Epithelial cell of prostate (primary cell): Measurements from ENCODE around the gene RABGAP1L.
"Not testable (repeated sequence)": the region's sequence is repeated elsewhere in the genome, so short reads cannot be mapped to it uniquely, and the experiment has no call there.

Experiments
- DNase-seq: peaks from one replicate; pipeline ENCODE4 v3.0.0-alpha.2; 2011; ENCODE audit warnings: low read depth, low spot score
- H3K27ac ChIP-seq: fragments of 450-650 bp; 2 replicates; pipeline ENCODE4 v1.5.1; 2017; ENCODE audit warnings: mild to moderate bottlenecking

The RABGAP1L gene

GRCh38 chr1:175023922-175024242, 864.6 kb downstream of the RABGAP1L start:
- DNase-seq: not testable (repeated sequence)
- peak overlapping the region; percentile 69 for H3K27ac ChIP-seq

GRCh38 chr1:175024773-175025172, 865.5 kb downstream of the RABGAP1L start:
- no peak for DNase-seq
- no peak overlapping the region for H3K27ac ChIP-seq

GRCh38 chr1:175033953-175034352, 874.6 kb downstream of the RABGAP1L start:
- H3K27ac ChIP-seq: no peak overlapping the region
- no peak for DNase-seq

GRCh38 chr1:175034775-175035174, 875.5 kb downstream of the RABGAP1L start:
- no peak overlapping the region for H3K27ac ChIP-seq
- no peak for DNase-seq

GRCh38 chr1:175035865-175036264, 876.5 kb downstream of the RABGAP1L start:
- DNase-seq: no peak
- H3K27ac ChIP-seq: no peak overlapping the region

- no peak overlapping the region for H3K27ac ChIP-seq
- DNase-seq: no peak
Measured at GRCh38 chr1:175036476-175036875, 877.2 kb downstream of the RABGAP1L start.

GRCh38 chr1:175037416-175037815, 878.1 kb downstream of the RABGAP1L start:
- no peak for DNase-seq
- H3K27ac ChIP-seq: no peak overlapping the region

GRCh38 chr1:175040324-175040879, 881.1 kb downstream of the RABGAP1L start:
- no peak for DNase-seq
- H3K27ac ChIP-seq: no peak overlapping the region

- no peak for DNase-seq
- H3K27ac ChIP-seq: no peak overlapping the region
Measured at GRCh38 chr1:175042650-175043049, 883.3 kb downstream of the RABGAP1L start.

- no peak overlapping the region for H3K27ac ChIP-seq
- no peak for DNase-seq
Measured at GRCh38 chr1:175043824-175044223, 884.5 kb downstream of the RABGAP1L start.

GRCh38 chr1:175044591-175044990, 885.3 kb downstream of the RABGAP1L start:
- not testable (repeated sequence) for H3K27ac ChIP-seq, DNase-seq
